AG04449 (cell line): ENCODE results near the gene FKBP10.

Experiments
- CTCF ChIA-PET: fragments of 350-600 bp; formaldehyde crosslinking; extraction: SDS; loops from one replicate; lab custom pipeline; 2021; ENCODE audit warnings: antibody characterized with exemption; lab: Yijun Ruan, JAX
- POLR2A ChIA-PET: fragments of 400-600, 350-600 bp; formaldehyde crosslinking; extraction: SDS; loops from one replicate; lab custom pipeline; 2020; ENCODE audit warnings: antibody characterized with exemption, inconsistent platforms; lab: Yijun Ruan, JAX
- DNase-seq: peaks from one replicate; pipeline ENCODE4 v3.0.0-alpha.2; 2010; ENCODE audit warnings: low read depth, low spot score
- H3K4me3 ChIP-seq: 2 replicates; pipeline ENCODE4 v1.5.1; 2011; ENCODE audit warnings: low read depth, mild to moderate bottlenecking, control low read depth, low read length
- TF ChIP-seq, protein P1 (sequence below): IDR thresholded peaks from one replicate; pipeline ENCODE4 v1.5.1; 2011; ENCODE audit warnings: mild to moderate bottlenecking, moderate library complexity, low read length, control low read depth, inconsistent platforms; ENCODE audit not compliant: insufficient read depth; ENCODE audit errors: missing control alignments

FKBP10 gene

GRCh38 chr17:41812381-41813151 is at the start of gene FKBP10:
TSS of gene FKBP10 (plus strand) at chr17:41813004. CDS start at chr17:41813035, 31 bp downstream.
- TF ChIP-seq, protein P1, sequence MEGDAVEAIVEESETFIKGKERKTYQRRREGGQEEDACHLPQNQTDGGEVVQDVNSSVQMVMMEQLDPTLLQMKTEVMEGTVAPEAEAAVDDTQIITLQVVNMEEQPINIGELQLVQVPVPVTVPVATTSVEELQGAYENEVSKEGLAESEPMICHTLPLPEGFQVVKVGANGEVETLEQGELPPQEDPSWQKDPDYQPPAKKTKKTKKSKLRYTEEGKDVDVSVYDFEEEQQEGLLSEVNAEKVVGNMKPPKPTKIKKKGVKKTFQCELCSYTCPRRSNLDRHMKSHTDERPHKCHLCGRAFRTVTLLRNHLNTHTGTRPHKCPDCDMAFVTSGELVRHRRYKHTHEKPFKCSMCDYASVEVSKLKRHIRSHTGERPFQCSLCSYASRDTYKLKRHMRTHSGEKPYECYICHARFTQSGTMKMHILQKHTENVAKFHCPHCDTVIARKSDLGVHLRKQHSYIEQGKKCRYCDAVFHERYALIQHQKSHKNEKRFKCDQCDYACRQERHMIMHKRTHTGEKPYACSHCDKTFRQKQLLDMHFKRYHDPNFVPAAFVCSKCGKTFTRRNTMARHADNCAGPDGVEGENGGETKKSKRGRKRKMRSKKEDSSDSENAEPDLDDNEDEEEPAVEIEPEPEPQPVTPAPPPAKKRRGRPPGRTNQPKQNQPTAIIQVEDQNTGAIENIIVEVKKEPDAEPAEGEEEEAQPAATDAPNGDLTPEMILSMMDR, result no peak
- ChIA-PET POLR2A (interaction anchor here (0.6 to 2.2 kb wide), 9 partner anchors 10 to 508 kb away, joined by 3 to 8 read pairs (median 4); partner anchors contain the start of genes ACLY and KLHL11), CTCF (interaction anchor here (1.1 to 6.1 kb wide), 8 partner anchors 12 to 123 kb away, joined by 4 to 105 read pairs (median 7); no protein-coding TSS in a partner anchor)
- peak within 1 kb of the TSS; percentile 87 for H3K4me3 ChIP-seq
- DNase-seq, result no peak

- ChIA-PET POLR2A (no interaction called here), CTCF (interaction anchor here (0.7 to 0.8 kb wide), 2 partner anchors 22 to 50 kb away, joined by 3 read pairs; no protein-coding TSS in a partner anchor)
- no peak for DNase-seq
- H3K4me3 ChIP-seq, result no peak overlapping the region
- TF ChIP-seq, protein P1, result no peak
Observed at GRCh38 chr17:41763327-41763726, 49.5 kb upstream of the FKBP10 start.

DNA sequence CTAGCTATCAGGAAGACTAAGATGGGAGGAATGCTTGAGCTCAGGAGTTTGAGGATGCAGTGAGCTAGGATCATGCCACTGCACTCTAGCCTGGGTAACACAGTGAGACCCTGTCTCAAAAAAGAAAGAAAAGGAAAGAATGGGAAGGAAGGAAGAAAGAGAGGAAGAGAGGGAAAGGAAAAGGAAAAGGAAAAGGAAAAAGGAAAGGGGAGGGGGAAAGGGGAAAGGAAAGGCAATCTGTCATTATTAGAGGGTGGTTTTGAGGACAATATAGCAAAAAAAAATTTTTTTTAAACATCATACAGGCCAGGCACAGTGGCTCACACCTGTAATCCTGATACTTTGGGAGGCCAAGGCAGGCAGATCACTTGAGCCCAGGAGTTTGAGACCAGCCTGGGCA is 46.7 kb upstream of the FKBP10 start:
- DNase-seq, result no peak
- CTCF ChIA-PET, result no interaction called here
- no peak overlapping the region for H3K4me3 ChIP-seq
- TF ChIP-seq, protein P1, result no peak
- POLR2A ChIA-PET, result no interaction called here

- ChIA-PET POLR2A (no interaction called here), CTCF (no interaction called here)
- no peak overlapping the region for H3K4me3 ChIP-seq
- DNase-seq, result no peak
- TF ChIP-seq, protein P1, result no peak
Observed at GRCh38 chr17:41767324-41768042, 45.3 kb upstream of the FKBP10 start.

GRCh38 chr17:41768682-41769288 is 44.0 kb upstream of the FKBP10 start:
- POLR2A ChIA-PET, result no interaction called here
- no peak overlapping the region for H3K4me3 ChIP-seq
- CTCF ChIA-PET, result interaction anchor here (0.7 to 1.2 kb wide), 3 partner anchors 11 to 73 kb away, joined by 3 read pairs; no protein-coding TSS in a partner anchor
- TF ChIP-seq, protein P1, result no peak
- DNase-seq, result no peak
